ENCODE results near the gene PHLDB2.

DNA sequence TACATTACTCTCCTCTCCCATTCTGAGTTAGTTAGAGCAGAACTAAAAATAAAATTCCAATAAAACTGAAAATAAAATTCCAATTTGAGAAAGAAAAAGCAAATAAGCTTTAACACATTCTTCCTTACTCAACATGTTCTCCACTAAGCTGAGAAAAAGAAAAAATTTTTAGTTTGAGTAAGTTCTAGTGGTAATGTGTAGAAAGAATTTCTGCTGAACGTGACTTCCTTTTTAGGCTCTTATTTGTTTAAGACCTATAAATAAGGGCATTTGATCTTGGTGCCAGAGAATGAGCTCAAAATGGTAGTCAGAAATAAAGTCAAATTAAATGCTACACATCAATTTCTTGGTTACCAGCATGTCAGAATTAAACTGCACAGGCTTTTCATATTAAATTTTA, 62.1 kb downstream of the PHLDB2 start:
- TF ChIP-seq, protein P1, sequence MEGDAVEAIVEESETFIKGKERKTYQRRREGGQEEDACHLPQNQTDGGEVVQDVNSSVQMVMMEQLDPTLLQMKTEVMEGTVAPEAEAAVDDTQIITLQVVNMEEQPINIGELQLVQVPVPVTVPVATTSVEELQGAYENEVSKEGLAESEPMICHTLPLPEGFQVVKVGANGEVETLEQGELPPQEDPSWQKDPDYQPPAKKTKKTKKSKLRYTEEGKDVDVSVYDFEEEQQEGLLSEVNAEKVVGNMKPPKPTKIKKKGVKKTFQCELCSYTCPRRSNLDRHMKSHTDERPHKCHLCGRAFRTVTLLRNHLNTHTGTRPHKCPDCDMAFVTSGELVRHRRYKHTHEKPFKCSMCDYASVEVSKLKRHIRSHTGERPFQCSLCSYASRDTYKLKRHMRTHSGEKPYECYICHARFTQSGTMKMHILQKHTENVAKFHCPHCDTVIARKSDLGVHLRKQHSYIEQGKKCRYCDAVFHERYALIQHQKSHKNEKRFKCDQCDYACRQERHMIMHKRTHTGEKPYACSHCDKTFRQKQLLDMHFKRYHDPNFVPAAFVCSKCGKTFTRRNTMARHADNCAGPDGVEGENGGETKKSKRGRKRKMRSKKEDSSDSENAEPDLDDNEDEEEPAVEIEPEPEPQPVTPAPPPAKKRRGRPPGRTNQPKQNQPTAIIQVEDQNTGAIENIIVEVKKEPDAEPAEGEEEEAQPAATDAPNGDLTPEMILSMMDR (IDR thresholded peaks at IDR 0.05): no peak
- no peak for TF ChIP-seq EP300 (IDR thresholded peaks at IDR 0.05)

All from upper lobe of left lung (tissue), 4 donors.